ENCODE measurements around the gene ITGB8.
"Not testable (repeated sequence)": the region's sequence is repeated elsewhere in the genome, so short reads cannot be mapped to it uniquely, and the experiment has no call there.

ITGB8 gene

GRCh38 chr7:20330239-20330927, at the start of gene ITGB8:
ITGB8 (plus strand) TSS chr7:20330900; CDS start chr7:20331807, 907 bp downstream.
- peak; percentile 52 to 65 (median 54) for DNase-seq (ENCODE audit: low read depth in 2 of 3, low spot score in 2 of 3)

- DNase-seq (ENCODE audit: low read depth in 2 of 3, low spot score in 2 of 3) = no peak
Measured at GRCh38 chr7:20282959-20283358, 47.7 kb upstream of the ITGB8 start.

GRCh38 chr7:20283385-20283784, 47.3 kb upstream of the ITGB8 start:
- DNase-seq (ENCODE audit: low read depth in 2 of 3, low spot score in 2 of 3) = no peak

GRCh38 chr7:20284003-20284770, 46.5 kb upstream of the ITGB8 start:
- no peak for DNase-seq (ENCODE audit: low read depth in 2 of 3, low spot score in 2 of 3)

GRCh38 chr7:20284771-20285143, 45.9 kb upstream of the ITGB8 start:
- no peak for DNase-seq (ENCODE audit: low read depth in 2 of 3, low spot score in 2 of 3)

GRCh38 chr7:20287317-20287716, 43.4 kb upstream of the ITGB8 start:
- DNase-seq (ENCODE audit: low read depth in 2 of 3, low spot score in 2 of 3) = no peak

- no peak for DNase-seq (ENCODE audit: low read depth in 2 of 3, low spot score in 2 of 3)
Measured at GRCh38 chr7:20288036-20288435, 42.7 kb upstream of the ITGB8 start.

GRCh38 chr7:20290505-20291111, 40.1 kb upstream of the ITGB8 start:
- no peak for DNase-seq (ENCODE audit: low read depth in 2 of 3, low spot score in 2 of 3)

- no peak for DNase-seq (ENCODE audit: low read depth in 2 of 3, low spot score in 2 of 3)
Measured at GRCh38 chr7:20293336-20293735, 37.4 kb upstream of the ITGB8 start.

GRCh38 chr7:20296444-20296843, 34.3 kb upstream of the ITGB8 start:
- DNase-seq (ENCODE audit: low read depth in 2 of 3, low spot score in 2 of 3) = no peak

- no peak for DNase-seq (ENCODE audit: low read depth in 2 of 3, low spot score in 2 of 3)
Measured at GRCh38 chr7:20296901-20297300, 33.8 kb upstream of the ITGB8 start.

GRCh38 chr7:20298486-20298901, 32.2 kb upstream of the ITGB8 start:
- no peak for DNase-seq (ENCODE audit: low read depth in 2 of 3, low spot score in 2 of 3)

- DNase-seq (ENCODE audit: low read depth in 2 of 3, low spot score in 2 of 3) = no peak
Measured at GRCh38 chr7:20299145-20299544, 31.6 kb upstream of the ITGB8 start.

- no peak for DNase-seq (ENCODE audit: low read depth in 2 of 3, low spot score in 2 of 3)
Measured at GRCh38 chr7:20299647-20300312, 30.9 kb upstream of the ITGB8 start.

- no peak for DNase-seq (ENCODE audit: low read depth in 2 of 3, low spot score in 2 of 3)
Measured at GRCh38 chr7:20301311-20301939, 29.3 kb upstream of the ITGB8 start.

- not testable (repeated sequence) for DNase-seq (ENCODE audit: low read depth in 2 of 3, low spot score in 2 of 3)
Measured at GRCh38 chr7:20302300-20302699, 28.4 kb upstream of the ITGB8 start.

- no peak for DNase-seq (ENCODE audit: low read depth in 2 of 3, low spot score in 2 of 3)
Measured at GRCh38 chr7:20302891-20303290, 27.8 kb upstream of the ITGB8 start.

- DNase-seq (ENCODE audit: low read depth in 2 of 3, low spot score in 2 of 3) = no peak
Measured at GRCh38 chr7:20304366-20304765, 26.3 kb upstream of the ITGB8 start.

GRCh38 chr7:20305726-20306125, 25.0 kb upstream of the ITGB8 start:
- no peak for DNase-seq (ENCODE audit: low read depth in 2 of 3, low spot score in 2 of 3)

GRCh38 chr7:20306180-20306946, 24.3 kb upstream of the ITGB8 start:
- no peak for DNase-seq (ENCODE audit: low read depth in 2 of 3, low spot score in 2 of 3)
